ENCODE results near the gene MR1.

- TF ChIP-seq CTCF (optimal IDR thresholded peaks at IDR 0.05 in 1 of 3, IDR thresholded peaks at IDR 0.05 in 1 of 3, conservative IDR thresholded peaks at IDR 0.05 in 1 of 3; ENCODE audit: extremely low read depth in 1 of 3, insufficient read depth in 2 of 3, low read length in 3 of 3) (no peak), EZH2 (IDR thresholded peaks at IDR 0.05; ENCODE audit: low read length) (no peak)
Measured at GRCh38 chr1:181105134-181106021, 71.6 kb downstream of the MR1 start.
